Endodermal cell (in vitro differentiated cells): Measurements from ENCODE around the gene HCRTR2. TPM values are rescaled to one million over a fixed set of nuclear protein-coding genes. Genes with fewer than 3 reads are reported as not detected.
A peak's percentile ranks its signal among the peaks of the same experiment; 100 is the strongest.

ENCODE experiments used
- DNase-seq: peaks from one replicate; pipeline ENCODE4 v3.0.0-alpha.2; 2017
- H3K27ac ChIP-seq: 2 replicates; pipeline ENCODE4 v1.5.1; 2013; ENCODE audit warnings: mild to moderate bottlenecking, low read depth, low read length, moderate library complexity
- H3K27me3 ChIP-seq: 2 replicates; pipeline ENCODE4 v1.6.1; 2013; ENCODE audit warnings: mild to moderate bottlenecking, low read length, moderate library complexity; ENCODE audit not compliant: insufficient read depth, control insufficient read depth, poor library complexity, severe bottlenecking
- H3K36me3 ChIP-seq: 2 replicates; pipeline ENCODE4 v1.7.0; 2013; ENCODE audit warnings: mild to moderate bottlenecking, low read length, moderate library complexity; ENCODE audit not compliant: control insufficient read depth, insufficient read depth
- H3K4me1 ChIP-seq: one replicate; pipeline ENCODE4 v1.7.0; 2013; ENCODE audit warnings: low read length; ENCODE audit not compliant: control insufficient read depth, insufficient read depth
- H3K4me3 ChIP-seq: 2 replicates; pipeline ENCODE4 v1.5.1; 2013; ENCODE audit warnings: mild to moderate bottlenecking, low read length, moderate library complexity
- H3K9ac ChIP-seq: 2 replicates; pipeline ENCODE4 v1.6.1; 2013; ENCODE audit warnings: mild to moderate bottlenecking, low read length, moderate library complexity; ENCODE audit not compliant: poor library complexity, severe bottlenecking; ENCODE audit errors: extremely low read depth
- H3K9me3 ChIP-seq: 2 replicates; pipeline ENCODE4 v1.6.1; 2013; ENCODE audit warnings: mild to moderate bottlenecking, low read length, moderate library complexity; ENCODE audit not compliant: control insufficient read depth
- H3K27ac Mint-ChIP-seq: 2 replicates; pipeline ENCODE4 v1.8.0; 2020; ENCODE audit warnings: mixed read lengths
- H3K27me3 Mint-ChIP-seq: 2 replicates; pipeline ENCODE4 v1.8.0; 2021; ENCODE audit warnings: mild to moderate bottlenecking, mixed read lengths; ENCODE audit not compliant: insufficient read depth
- H3K36me3 Mint-ChIP-seq: 2 replicates; pipeline ENCODE4 v1.8.0; 2020; ENCODE audit warnings: low read depth, mixed read lengths
- H3K4me1 Mint-ChIP-seq: 2 replicates; pipeline ENCODE4 v1.8.0; 2020; ENCODE audit warnings: mixed read lengths
- H3K4me3 Mint-ChIP-seq: 2 replicates; pipeline ENCODE4 v1.8.0; 2020; ENCODE audit warnings: mild to moderate bottlenecking, moderate library complexity, mixed read lengths
- H3K9me3 Mint-ChIP-seq: 2 replicates; pipeline ENCODE4 v1.8.0; 2020; ENCODE audit warnings: mild to moderate bottlenecking, mixed read lengths
- CTCF ChIP-seq: fragments of 200-600 bp; sonication (generic); conservative IDR thresholded peaks from 2 replicates; pipeline ENCODE4 v1.5.0; 2021; ENCODE audit warnings: antibody characterized with exemption, mild to moderate bottlenecking
- WGBS, 2 experiments: methylation state at CpG; one replicate each; pipeline versions ENCODE4 v1.1.5 to v1.1.7; 2013; ENCODE audit warnings: missing lambda C conversion rate in 2 of 2, mixed read lengths in 1 of 2; ENCODE audit not compliant: insufficient coverage in 1 of 2, insufficient read length in 1 of 2; 5-methylcytosine and 5-hydroxymethylcytosine counted together
- total RNA-seq, 2 donors: library from RNA; stranded (reverse); fragmentation: NEBNext Ultra II Directional in 1 of 2; extraction: Animal tissue kit (Norgen Biotek cat#: 25700) in 1 of 2; gene quantifications; 2 replicates in 1 of 2; 3 replicates in 1 of 2; pipeline ENCODE4 v1.2.1, GENCODE V29; 2021

HCRTR2 gene
- total RNA-seq, 2 donors from 2014 or later = 0.29 TPM; not detected in 1

- Histone ChIP-seq H3K9me3 (peaks cover 6% of the 10 kb centered on the region), H3K27me3 (no peaks in the 10 kb centered on the region), H3K4me1 (no peaks in the 10 kb centered on the region), H3K27ac (no peak overlapping the region), H3K4me3 (no peak overlapping the region), H3K9ac (no peak overlapping the region), H3K36me3 (no peaks in the 10 kb centered on the region)
- no peak for TF ChIP-seq CTCF
- Mint-ChIP-seq H3K4me1 (peaks cover 5% of the 10 kb centered on the region), H3K4me3 (no peak overlapping the region), H3K36me3 (no peaks in the 10 kb centered on the region), H3K27ac (no peak overlapping the region), H3K27me3 (no peaks in the 10 kb centered on the region), H3K9me3 (peaks cover 7% of the 10 kb centered on the region)
- WGBS, 2 experiments = 98 to 100% methylated on average over 3 to 5 of the region's 5 CpGs
- no peak for DNase-seq
Observed at GRCh38 chr6:55299286-55299985, 125.1 kb downstream of the HCRTR2 start.

GRCh38 chr6:55304747-55305146, 130.4 kb downstream of the HCRTR2 start:
- no peaks in the 10 kb centered on the region for H3K4me1 ChIP-seq
- no peaks in the 10 kb centered on the region for H3K9me3 Mint-ChIP-seq
- H3K9me3 ChIP-seq = no peaks in the 10 kb centered on the region
- H3K36me3 Mint-ChIP-seq = no peaks in the 10 kb centered on the region
- H3K27ac Mint-ChIP-seq = no peak overlapping the region
- no peaks in the 10 kb centered on the region for H3K27me3 Mint-ChIP-seq
- no peak overlapping the region for H3K4me3 Mint-ChIP-seq
- WGBS, 2 experiments = 86 to 97% methylated on average over 1 of the region's 1 CpG
- H3K4me1 Mint-ChIP-seq = no peaks in the 10 kb centered on the region
- no peaks in the 10 kb centered on the region for H3K36me3 ChIP-seq
- DNase-seq = no peak
- no peak for TF ChIP-seq CTCF
- no peak overlapping the region for H3K9ac ChIP-seq
- H3K27ac ChIP-seq = no peak overlapping the region
- H3K4me3 ChIP-seq = no peak overlapping the region
- H3K27me3 ChIP-seq = no peaks in the 10 kb centered on the region

GRCh38 chr6:55319961-55320695, 145.8 kb downstream of the HCRTR2 start:
- no peaks in the 10 kb centered on the region for H3K9me3 ChIP-seq
- DNase-seq = peak; percentile 35
- H3K4me1 ChIP-seq = peaks cover 4% of the 10 kb centered on the region
- no peak for TF ChIP-seq CTCF
- peak overlapping the region; percentile 48 for H3K9ac ChIP-seq
- H3K27ac Mint-ChIP-seq = no peak overlapping the region
- no peaks in the 10 kb centered on the region for H3K27me3 Mint-ChIP-seq
- no peaks in the 10 kb centered on the region for H3K27me3 ChIP-seq
- H3K4me1 Mint-ChIP-seq = peaks cover 12% of the 10 kb centered on the region
- no peaks in the 10 kb centered on the region for H3K36me3 ChIP-seq
- no peaks in the 10 kb centered on the region for H3K9me3 Mint-ChIP-seq
- no peak overlapping the region for H3K4me3 Mint-ChIP-seq
- peak overlapping the region; percentile 2 for H3K27ac ChIP-seq
- no peaks in the 10 kb centered on the region for H3K36me3 Mint-ChIP-seq
- peak overlapping the region; percentile 61 for H3K4me3 ChIP-seq
